ENCODE measurements around the gene UBE2D3.

The UBE2D3 gene

DNA sequence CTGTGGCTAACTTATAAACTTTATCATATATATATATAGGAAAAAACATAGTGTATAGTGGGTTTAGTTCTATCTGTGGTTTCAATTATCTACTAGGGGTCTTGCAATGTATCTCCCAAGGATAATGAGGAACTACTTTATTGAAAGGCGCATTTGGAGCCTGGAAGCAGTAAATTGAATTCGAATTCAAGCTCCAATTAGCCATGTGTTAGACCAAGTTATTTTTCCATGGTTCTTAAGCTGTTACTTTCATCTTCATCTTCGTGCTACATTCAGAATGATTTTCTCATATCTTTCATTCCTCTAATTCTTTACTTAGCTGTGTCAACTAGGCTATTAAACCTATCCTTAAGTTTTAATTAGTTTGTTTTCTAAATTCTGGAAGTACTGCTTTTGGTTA, 39.4 kb downstream of the UBE2D3 start:
- no peak for DNase-seq

DNA sequence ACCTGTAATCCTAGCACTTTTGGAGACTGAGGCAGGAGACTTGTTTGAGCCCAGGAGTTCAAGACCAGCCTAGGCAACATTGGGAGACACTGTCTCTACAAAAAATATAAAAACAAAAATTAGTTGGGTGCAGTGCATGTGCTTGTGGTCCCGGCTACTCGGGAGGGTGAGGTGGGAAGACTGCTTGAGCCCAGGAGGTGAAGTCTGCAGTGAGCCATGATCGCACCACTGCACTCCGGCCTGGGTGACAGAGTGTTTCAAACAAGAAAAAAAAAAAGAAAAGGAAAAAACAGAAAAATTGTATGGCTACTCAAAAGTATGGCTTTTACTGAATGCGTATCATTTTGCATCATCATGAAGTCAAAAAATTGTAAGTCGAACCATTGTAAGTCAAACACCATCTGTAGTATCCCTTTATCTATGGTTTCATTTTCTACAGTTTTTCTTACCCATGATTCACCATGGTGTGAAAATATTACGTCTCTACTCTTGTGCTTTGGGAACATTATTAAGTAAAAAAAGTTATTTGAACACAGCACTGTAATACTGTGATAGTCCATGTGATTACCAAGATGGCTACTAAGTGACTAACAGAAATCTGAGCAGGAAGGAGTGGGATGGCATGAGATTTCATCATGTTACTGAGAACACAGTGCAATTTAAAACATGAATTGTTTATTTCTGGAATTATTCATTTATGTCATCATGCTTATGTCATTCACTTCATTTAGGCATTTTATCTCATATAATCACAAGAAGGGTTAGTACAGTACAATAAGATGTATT, 40.1 kb downstream of the UBE2D3 start:
- DNase-seq, result peak; percentile 87 to 92

DNA sequence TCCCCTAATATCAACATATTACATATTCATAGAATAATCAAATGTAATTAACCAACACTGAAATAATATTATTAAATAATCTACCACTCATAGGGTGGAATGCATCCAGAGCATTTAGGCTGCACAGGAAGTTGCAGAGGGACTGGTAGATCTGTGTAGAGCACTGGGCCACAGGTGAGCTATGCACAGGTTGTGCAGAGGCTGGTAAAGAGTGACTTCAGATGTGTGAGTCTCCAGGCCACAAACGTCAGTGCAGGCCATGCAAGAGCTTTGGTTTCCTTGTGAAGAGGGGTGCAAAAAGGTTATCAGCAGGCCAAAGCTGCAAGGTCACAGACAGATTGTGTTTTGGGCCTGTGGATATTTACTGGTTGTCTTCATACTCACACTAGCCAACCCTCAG, 41.1 kb downstream of the UBE2D3 start:
- no peak for DNase-seq

DNA sequence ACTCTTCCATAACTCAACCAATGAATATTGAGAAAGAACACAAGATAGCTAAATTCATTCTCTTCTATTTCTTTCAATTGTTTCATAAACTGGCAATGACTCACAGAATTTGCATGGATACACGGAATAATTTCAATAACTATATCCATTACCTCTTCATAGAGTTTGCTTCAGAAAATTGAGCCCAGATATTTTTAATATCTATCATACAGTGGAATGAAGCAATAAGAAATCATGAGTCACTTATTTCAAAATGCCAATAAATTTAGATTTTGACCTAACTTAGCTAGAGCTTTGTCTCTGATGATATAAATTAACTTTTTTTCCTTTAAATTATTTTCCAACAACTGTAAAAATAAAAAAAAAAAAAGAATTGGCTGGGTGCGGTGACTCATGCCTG, 44.3 kb downstream of the UBE2D3 start:
- DNase-seq, result no peak

DNA sequence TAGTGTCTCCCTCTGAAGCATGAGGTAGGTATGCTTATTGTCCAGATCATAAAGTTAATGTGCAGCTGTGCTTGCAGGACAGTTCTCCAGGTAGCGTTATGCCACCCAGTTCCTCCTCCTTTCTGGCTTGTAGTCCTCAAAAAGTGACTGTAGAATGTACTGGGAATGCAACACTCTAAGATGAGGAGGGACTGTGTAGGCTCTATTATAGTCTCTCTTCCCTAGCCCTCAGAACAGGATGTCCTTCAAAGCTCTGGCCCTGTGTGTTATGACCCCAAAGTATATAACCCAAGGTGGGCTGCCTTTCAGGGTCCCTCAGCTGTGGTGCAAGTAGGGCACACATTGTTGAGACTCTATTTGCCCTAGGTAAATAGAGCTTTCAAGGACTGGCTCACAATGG, 45.8 kb downstream of the UBE2D3 start:
- no peak for DNase-seq

DNA sequence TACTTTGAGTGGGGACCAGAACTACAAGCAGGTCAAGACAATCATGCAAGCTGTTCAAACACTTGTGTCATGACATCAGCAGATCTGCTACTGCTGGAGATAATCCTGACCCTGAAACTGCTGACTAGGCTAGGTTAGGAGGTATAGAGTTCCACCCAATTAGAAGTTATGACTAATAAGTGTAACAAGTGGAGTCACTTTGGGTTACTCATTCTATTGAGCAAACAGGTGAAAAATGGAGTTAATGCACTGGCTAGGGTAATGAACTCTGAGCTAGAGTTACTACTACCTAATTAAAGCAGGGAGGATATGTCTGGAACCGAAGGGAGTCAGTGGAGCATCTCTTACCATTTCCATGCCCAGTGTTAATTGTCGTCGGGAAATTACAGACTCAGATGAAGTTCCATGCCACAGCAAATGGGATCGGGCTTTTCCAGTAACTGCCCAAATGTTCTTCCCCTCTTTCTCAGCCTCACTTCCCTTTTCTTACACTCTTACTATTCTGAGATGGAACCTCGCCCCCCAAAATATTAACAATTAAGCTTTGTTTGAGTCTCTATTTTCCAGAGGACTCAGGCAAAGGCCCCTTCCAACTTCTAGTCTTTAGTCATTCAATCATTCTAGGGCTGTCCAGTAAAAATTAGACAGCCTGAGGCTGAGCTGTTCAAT, 46.7 kb downstream of the UBE2D3 start:
- DNase-seq, result peak in 1 of 2 donors; percentile 15

DNA sequence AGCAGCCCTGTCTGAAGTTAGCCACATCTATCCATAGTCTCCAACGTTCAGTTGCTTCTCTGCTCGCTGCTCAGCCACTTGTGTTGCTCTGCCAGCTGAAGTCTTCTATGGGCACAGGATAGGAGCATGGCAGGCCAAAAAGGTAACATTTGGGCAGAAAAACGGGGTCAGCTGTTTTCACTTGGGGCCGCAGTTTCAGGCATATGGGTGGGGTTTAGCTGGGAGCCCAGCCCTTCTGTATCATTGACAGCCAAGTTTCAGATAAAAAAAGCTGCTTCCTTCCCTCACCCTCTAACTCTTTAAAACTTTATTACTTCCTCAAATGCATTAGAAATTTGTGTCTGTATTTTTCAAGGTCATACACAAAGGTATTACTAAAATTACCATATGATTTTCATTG, 48.1 kb downstream of the UBE2D3 start:
- DNase-seq, result no peak

DNA sequence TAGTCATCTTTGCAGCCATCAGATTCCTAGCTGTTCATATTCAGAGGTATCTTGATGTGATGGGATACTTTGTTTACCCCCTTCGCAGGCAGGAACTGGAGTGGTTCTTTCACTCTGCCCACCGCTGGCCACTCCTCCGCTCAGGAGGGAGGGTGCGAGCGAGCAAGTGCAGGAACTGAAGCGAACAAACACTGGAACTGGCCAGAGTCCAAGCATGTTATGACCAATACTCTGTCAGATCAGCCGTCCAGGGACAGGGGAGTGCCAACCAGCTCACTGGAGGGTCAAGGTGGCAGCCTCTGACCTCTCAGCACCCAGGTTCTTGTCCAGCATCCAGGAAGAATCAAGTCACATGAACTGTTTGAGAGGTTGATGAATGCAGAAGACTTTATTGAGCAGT, 48.6 kb downstream of the UBE2D3 start:
- no peak for DNase-seq

DNA sequence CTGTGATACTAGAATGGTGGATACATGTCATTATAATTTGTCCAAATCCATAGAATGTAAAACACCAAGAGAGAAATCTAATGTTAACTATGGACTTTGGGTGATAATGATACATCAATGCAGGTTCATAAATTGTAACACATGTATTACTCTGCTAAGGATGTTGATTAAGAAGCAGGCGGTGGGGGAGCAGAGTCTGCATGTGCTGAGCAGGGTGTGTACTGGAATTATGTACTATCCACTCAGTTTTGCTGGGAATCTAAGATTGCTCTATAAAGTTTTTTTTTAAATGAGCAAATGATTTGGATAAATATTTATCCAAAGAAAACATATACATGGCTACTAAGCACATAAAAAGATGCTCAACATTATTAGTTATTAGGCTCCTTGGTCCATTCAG, 51.5 kb downstream of the UBE2D3 start:
- no peak for DNase-seq

DNA sequence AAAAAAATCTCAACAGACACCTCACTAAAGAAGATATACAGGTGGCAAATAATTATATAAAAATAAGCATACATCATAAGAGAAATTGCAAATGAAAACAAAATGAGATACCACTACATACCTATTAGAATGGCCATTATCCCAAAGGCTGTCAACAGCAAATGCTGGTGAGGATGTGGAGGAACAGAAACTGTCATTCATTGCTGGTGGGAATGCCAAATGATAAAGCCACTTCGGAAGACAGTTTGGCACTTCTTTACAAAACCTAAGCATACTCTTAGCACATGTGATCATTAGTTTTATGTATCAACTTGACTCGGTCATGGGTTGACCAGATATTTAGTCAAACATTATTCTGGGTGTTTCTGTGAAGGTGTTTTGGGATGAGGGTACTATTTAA, 53.1 kb downstream of the UBE2D3 start:
- DNase-seq, result no peak

DNA sequence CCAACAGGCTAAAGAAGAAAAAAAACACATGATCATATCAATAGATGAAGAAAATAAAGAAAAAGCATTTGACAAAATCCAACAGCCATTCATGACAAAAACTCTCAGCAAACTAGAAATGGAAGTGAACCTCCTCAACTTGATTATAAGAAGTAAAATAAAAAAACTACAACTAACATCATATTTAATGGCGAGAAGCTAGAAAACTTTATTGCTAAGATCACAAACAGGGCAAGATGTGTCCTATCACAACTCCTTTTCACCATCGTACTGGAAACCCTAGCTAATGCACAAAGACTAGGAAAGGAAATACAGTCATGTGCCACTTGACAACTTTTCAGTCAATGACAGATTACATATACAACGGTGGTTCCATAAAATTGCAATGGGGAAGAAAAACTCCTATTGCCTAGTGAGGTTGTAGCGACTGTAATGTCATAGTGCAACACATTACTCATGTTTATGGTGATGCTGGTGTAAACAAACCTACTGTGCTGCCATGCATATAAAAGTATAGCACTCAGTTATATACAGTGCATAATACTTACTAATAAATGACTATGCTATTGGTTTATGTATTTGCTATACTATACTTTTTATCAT, 54.5 kb downstream of the UBE2D3 start:
- peak in 1 of 2 donors; percentile 44 for DNase-seq

DNA sequence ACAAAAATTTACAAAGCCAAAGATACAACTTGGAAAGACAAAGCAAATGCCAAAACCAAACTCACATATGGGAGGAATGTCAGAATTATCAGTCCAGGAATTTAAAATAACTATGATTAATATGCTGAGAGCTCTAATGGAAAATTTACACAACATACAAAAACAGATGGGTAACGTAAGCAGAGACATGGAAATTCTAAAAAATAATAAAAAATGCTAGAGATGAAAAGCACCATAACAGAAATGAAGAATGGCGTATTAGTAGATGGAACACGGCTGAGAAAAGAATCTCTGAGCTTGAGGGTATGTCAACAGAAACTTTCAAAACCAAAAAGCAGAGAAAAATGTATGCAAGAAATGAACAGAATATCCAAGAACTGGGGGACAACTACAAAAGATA, 62.5 kb downstream of the UBE2D3 start:
- DNase-seq, result no peak

DNA sequence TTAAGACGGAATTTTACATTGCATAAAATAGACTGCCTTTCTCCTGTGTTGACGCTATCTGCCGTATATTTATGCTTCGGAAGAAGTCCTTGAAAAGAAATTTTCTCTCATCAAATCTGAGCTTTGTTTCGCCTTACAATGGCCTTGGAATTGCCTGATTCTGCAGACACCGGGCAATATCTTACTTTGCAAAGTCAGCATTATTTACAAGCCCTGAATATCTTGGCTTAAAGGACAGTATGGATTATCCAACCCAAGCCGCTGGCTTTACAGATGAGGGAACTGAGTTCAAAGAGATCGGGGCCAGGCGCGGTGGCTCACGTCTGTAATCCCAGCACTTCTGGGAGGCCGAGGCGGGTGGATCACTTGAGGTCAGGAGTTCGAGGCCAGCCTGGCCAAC, 65.4 kb downstream of the UBE2D3 start:
- DNase-seq, result no peak

DNA sequence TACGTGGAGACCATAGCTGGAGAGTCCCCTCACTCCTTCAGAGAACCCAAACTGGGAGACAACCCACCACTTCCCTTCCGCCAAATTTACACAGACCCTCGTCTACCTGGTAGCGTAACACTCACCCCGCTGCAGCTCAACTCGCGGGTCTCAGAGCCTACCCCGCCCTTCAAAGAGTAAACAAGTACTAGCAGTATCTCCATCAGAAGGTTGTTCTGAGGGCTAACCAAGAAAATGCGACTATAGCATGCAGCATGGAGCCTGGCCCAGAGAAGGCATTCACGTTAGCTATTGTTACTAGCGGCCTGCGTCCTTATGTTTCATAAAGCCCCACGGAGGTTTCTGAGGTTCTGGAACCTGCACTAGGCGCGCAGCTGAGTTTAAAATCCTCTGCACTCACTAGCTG, 66.1 kb downstream of the UBE2D3 start:
- no peak for DNase-seq

DNA sequence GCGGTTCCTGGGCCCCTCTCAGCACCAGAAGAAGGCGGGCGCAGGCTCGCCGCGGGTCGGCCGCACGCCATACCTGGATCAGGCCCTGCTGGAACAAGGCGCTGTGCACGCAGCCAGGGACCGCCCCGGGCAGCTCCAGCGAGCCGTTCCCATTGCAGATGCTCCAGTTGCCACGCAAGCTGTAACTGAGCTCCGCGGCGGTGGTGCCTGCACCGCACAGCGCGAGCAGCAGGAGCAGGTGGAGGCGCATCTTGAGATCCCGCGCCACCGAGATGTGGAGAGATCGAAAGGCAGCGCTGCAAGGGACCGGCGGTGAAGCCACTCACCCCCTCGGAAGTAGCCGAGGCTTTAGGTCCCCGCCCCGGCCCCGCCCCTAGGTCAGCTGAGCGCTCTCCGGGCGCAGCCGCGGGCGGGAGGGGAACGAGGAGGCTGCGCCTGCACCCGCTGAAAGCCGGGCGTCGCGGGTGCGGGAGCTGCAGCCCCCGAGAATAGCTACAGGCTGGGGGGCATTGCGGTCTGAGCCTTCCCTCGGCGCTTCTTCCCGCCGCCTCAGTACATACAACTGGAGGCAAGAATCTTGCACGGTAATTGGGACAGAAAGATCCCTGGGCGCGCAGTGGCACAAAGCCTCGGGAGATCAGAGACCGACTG, 66.6 kb downstream of the UBE2D3 start, which contains the start of gene MANBA:
Gene MANBA, minus strand, starts transcription at position 324 of the 651 bp plus-strand sequence. Its CDS starts 74 bp downstream, at position 250.
- peak; percentile 87 to 91 for DNase-seq

DNA sequence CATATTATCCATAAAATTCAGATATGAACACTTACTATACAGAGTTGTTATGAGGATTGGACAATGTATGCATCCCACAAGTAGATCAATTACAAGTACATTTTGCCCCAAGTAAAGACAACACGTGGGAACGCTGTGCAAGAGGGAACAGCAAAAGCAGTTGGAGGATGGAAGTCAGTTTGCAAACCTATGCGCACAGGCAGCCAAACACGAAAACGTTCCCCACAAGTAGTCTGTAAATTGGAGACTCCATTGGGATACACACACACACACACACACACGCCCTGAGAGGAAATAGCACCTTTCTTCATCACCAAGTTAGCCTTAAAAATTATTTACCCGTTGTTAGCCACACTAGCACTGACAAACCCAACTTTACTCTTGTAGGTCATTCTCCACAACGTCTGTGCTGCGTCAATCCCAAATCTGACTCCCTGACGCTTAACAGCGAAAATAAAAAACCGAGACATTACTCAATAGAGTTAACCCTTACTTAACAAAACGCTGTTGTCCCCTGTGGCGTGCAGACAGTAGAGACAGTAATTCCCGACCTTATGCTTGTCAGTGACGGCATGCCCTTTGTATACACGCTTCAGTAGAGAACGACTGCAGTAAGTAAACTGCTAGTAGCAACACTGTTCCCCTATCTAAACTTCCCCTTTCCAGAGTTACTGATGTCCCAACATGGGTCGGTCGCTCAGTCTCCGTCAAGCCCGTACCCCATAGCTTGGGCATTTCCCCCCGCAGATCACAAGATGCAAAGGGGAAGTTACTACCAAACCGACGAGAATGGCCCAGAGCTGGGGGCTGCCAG, 67.3 kb downstream of the UBE2D3 start:
- peak; percentile 92 to 98 for DNase-seq

DNA sequence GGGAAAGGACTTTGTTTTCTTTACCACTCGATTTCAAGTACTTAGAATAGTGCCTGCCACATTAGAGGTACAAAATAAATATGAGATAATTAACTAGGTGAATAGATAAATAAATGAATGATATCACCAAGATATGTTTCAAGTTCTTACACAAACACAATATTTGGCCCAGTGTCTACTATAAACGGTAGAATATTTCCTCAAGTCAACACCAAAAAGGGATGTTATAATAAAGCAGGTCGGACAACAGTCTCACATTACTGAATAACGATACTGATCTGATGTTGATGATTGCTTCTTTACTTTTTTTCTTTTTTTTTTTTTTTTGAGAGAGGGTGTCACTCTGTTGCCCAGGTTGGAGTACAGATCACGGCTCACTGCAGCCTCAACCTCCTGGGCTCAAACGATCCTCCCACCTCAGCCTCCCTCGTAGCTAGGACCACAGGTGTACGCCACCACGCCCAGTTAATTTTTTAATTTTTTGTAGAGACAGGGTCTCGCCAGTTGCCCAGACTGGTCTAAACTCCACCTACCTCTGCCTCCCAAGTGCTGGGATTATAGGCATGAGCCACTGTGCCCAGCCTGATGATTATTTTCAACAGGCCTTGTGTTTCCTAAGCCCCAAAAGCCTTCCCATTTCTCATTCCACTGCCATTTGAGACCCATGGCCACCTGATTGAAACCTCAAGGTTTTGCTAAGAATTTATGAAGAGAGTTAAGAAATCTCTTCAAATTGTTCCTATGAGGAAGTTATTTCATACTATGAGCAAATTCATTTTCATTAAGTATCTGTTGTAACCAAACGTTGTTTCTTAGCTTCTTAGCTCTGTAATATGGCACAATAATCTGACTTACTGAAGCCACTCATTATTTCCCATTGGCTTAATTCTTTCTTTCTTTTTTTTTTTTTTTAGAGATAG, 68.8 kb downstream of the UBE2D3 start:
- peak; percentile 53 to 75 for DNase-seq

DNA sequence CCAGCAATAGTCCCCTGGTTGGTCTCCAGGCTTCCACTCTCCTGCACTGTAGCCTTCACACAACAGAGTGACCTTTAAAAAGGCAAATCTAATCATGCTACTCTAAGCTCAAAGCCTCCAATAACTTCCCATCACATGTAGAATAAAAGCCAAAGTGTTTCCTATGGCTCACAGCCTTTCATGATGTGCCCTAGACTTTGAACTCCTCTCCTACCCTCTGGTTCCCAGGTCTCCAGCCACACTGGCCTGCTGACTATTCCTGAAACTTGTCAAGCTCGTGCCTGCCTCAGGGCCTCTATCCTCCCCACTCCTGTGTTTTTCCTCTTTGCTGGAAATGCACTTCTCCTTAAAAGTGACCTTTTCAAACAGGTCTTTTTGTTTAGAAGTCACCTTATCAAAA, 69.7 kb downstream of the UBE2D3 start:
- no peak for DNase-seq

DNA sequence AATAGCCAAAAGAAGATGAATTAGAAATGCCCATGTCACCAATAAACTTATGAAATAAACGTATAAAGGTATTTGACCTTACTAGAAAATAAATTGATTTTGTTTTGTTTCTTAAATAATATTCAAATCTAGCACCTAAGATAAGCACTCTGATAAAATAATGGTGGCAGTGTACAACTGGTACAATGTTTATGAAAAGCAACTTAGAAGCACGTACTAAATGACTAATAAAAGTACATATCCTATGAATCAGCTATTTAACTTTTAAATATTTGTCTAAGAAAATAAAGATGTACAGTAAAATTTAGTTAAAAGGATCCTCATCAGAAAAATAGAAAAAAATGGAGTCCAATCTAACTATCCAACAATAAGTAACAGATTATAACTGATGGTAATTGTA, 73.3 kb downstream of the UBE2D3 start:
- DNase-seq, result no peak

DNA sequence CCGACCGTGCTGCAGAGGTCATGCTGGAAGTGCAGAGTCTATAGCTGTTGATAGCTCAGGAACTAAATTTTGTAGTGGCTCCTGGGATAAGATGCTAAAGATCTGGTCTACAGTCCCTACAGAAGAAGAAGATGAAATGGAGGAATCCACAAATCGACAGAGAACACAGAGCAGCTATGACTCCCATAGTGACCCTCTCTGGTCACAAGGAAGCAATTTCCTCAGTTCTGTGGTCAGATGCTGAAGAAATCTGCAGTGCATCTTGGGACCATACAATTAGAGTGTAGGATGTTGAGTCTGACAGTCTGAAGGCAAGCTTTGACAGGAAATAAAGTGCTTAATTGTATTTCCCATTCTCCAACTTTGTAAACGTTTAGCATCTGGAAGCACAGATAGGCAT, 75.4 kb downstream of the UBE2D3 start:
- peak; percentile 51 to 55 for DNase-seq
